Left ventricle myocardium superior (tissue), 1 donor: ENCODE data around the gene ANKRD13C. TPM values are rescaled to one million over a fixed set of nuclear protein-coding genes. Genes with fewer than 3 reads are reported as not detected.

Source experiments
- ATAC-seq: fragments of 200-7000 bp; cut with Tn5 transposase; one replicate; pipeline ENCODE4 v1.9.1; 2020; ENCODE audit warnings: mild to moderate bottlenecking, moderate library complexity
- DNase-seq: peaks from one replicate; pipeline ENCODE4 v3.0.0-alpha.2; 2020
- intact Hi-C: fragments of 100-400 bp; cut with micrococcal nuclease; formaldehyde crosslinking; loops from one replicate; pipeline ENCODE4 v1.11.0; 2022
- total RNA-seq: library from RNA; stranded (reverse); fragmentation: NEBNext Ultra II Directional; extraction: Animal tissue kit (Norgen Biotek cat#: 25700); gene quantifications from one replicate; pipeline ENCODE4 v1.2.1, GENCODE V29; 2021
- donor health status: DM: no; HTN: yes; CAD: no; lungs with severe emphysema.

Gene ANKRD13C
- total RNA-seq, 1 donor from 2014 or later: 9.3 TPM

DNA sequence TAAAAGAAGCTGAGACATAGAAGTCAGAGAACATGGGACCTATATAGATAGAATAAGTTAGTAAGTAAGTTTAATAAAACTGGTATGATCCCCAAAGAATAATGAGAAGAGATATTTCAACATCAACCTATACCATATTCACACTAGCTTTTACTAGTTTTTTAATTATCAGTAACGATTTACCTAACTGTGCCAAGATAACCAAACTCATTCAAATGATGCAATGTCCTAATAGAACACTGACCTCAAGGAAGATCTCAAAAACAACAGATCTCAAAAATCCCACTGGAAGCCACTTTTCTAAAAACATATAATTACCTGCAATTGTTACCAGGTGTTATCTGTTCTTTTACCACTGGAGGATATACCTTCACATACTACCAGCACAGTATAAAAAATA lies 38.7 kb downstream of the ANKRD13C start:
- DNase-seq (no peak), ATAC-seq (no peak)
- intact Hi-C loops: no loop called here

DNA sequence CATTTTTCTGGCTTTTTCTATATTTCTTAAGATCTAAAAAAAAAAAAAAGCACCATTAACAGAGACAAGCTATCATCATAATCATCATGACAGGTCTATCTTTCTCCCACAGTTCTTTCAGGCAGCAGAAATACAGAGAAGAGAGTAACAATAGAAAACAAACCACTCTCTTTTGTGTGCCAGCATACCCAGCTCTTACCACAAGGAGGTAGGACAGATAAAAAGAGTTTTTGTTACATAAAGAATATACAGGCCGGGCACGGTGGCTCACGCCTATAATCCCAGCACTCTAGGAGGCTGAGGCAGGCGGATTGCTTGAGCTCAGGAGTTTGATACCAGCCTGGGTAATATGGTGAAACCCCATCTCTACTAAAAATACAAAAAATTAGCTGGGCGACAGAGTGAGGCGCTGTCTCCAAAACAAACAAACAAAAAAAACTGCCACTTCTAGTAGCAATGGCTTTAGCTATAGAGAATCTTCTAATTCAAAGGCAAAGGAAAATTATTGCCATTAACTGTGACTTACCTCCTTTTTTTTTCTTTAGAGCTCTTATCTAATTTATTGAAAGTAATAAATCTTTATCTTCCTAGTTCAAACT lies 39.7 kb downstream of the ANKRD13C start:
- intact Hi-C loops: no loop called here
- DNase-seq: no peak
- ATAC-seq: no peak

DNA sequence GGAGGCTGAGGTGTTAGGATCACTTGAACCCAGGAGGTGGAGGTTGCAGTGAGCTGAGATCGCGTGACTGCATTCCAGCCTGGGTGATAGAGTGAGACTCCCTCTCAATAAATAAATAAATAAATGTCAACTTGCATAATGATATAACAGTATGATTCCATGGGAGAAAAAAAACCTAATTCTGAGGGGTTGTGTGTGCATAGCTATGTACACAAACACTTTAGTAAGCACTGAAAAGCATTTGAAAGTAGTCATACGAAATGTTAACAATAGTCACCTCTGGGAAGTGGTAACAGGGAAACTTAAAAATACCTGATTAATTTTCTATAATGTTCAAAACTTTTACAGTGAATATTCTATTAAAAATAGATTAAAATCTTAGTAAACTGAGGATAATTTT lies 43.2 kb downstream of the ANKRD13C start:
- intact Hi-C loops: no loop called here

DNA sequence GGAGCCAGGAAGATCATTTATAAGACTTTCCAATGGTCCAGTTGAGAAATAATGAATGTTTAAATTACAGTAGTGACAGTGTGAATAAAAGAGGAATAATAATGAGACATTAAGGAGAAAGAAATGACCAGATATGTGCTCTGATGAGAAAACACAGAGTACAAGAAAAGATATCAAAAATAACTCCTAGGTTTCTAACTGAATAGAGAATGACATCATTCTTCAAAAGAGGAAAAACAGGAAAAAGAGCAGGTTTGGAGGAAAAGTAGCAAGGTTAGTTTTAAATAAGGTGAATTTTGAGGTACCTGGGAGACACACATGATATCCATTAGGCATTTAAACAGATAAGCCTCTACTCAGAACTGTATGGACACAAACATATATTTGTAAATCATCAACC lies 55.0 kb downstream of the ANKRD13C start:
- DNase-seq (no peak), ATAC-seq (no peak)
- intact Hi-C loops: no loop called here

More for the DNA sequence above, 43.2 kb downstream of the ANKRD13C start:
- ATAC-seq: no peak
- no peak for DNase-seq

DNA sequence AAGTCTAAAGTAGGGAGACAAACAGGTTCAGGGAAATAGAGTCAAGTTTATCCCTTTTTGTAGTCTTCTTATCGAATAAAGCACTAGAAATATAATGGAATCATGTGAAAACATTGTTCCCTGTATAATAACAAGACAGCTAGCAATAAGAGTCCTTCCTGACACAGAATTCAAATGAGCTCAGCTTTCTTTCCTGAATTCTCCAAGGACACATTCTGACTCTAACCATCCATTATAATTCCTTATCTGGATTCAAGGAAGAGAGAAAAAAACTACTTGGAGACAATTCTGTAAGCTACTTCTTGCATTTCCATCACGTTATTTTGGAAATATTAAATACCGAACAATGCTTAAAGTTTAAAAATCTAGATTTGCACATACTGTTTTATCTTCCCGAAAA lies 58.8 kb downstream of the ANKRD13C start:
- DNase-seq (no peak), ATAC-seq (no peak)
- intact Hi-C loops: no loop called here

DNA sequence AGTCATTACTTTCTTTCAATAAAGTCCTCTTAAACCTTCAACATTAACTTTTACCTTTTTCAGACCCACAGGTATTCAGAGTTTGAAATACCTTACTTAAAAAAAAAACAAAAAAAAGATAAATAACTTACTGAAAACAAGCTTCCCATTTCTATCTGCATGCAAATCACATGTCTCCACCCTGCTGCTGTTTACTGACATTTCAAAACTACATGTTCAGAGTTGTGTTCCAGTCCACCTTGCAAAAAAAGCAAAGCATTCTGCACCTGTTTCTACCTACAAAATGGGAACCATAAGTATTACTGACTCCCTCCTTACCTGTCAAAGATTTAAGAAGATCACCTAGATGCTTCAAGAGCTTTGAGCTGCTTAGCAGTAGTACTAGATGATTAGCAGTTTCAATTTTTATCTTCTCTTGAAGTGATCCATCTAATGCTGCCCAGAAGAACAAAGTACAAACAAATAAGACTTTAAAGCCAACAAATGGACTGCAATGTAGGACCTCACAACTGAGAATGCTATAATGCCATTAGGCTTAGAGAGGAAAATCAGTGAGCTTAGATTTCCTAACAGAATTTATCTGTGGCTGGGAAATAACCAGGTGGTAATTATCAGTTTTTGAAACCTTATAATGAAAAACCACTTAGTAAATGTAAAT lies 61.2 kb downstream of the ANKRD13C start:
- ATAC-seq (no peak), DNase-seq (no peak)
- intact Hi-C loops: no loop called here

DNA sequence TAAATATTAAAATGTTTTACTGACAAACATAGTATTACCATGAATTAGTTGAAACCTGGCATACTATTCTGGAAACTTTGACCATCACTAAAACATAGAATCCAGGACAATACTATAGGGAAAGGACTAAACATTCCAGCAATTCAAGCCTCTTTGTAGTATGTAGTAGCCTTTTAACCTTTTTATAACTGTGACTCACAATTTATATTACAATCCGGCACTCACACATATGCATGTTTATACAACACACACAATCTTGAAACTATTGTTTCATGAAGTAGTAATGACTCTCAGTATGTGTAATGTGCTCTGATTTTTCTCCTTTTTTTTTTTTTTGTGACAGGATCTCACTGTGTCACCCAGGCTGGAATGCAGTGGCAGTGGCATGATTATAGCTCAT lies 64.3 kb downstream of the ANKRD13C start:
- no peak for DNase-seq
- intact Hi-C loops: no loop called here
- ATAC-seq: no peak

DNA sequence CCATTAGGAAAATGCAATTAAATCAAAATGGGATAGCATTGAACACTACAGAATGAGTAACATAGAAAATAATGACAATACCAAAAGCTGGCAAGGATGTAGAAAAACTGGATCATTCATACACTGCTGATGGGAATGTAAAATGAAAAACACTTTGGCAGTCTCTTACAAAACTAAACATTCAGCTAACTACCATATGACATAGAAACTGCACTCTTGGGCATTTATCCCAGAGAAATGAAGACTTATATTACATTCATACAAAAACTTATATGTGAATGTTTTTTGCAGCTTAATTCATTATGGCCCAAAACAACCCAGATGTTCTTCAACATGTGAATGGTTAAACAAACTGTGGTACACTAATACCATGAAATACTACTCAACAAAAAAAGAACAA lies 66.4 kb downstream of the ANKRD13C start:
- intact Hi-C loops: no loop called here
- DNase-seq: no peak
- no peak for ATAC-seq

DNA sequence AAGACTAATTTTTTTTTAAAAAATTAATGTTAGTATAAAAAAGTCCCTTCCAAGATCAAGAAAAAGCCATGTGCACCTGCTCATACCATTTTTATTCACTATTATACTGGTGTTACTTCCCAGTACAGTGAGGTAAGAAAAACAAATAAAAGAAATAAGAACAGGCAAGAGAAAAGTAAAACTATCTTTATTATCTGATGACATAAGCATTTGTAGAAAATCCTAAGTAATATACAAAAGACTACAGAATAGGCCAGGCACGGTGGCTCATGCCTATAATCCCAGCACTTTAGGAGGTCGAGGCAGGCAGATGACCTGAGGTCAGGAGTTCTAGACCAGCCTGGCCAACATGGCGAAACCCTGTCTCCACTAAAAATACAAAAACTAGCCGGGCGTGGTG lies 68.1 kb downstream of the ANKRD13C start:
- DNase-seq: no peak
- no peak for ATAC-seq
- intact Hi-C loops: no loop called here

DNA sequence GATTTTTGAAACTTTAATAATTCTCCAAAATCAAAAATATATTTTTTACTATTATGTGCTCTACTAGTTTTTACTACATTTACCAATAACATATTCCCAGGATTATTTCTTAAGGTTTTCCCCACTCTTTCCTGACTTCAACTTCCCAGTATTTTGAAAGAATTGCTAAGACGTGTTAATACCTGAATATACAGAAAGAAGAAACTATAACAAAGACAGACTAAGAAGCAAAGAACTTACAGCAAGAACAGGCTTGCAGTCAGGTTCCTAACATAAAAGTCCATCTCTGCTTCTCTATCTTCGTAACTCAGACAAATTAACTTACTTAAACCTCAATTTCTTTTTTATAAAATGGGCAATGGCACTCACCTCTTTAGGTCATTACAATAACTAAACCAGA lies 70.2 kb downstream of the ANKRD13C start:
- ATAC-seq (no peak), DNase-seq (no peak)
- intact Hi-C loops: no loop called here

DNA sequence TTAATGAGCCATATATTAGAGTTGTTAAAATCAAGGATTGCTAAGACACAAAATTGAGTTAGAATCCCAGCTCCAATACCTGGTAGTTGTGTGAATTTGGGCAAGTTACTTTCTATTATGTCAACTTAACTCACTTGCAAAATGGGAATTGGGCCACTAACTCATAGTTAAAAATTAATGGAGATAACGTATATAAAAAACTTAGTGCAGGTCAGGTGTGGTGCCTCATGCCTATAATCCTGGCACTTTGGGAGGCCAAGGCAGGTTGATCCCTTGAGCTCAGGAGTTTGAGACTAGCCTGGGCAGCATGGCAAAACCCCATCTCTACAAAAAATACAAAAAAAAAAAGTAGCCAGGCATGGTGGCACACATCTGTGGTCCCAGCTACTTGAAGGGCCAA lies 75.8 kb downstream of the ANKRD13C start:
- ATAC-seq (no peak), DNase-seq (no peak)
- intact Hi-C loops: no loop called here

DNA sequence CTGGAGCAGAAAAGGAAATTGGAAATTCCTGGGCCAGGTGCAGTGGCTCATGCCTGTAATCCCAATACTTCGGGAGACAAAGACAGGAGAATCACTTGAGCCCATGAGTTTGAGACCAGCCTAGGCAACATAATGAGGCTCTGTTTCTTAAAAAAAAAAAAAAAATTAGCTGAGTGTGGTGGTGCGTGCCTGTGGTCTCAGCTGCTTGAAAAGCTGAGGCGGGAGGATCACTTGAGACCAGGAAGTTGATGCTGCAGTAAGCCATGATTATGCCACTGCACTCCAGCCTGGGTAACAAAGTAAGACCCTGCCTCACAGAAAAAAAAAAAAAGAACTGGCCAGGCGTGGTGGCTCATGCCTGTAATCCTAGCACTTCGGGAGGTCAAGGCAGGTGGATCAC lies 76.6 kb downstream of the ANKRD13C start:
- ATAC-seq: no peak
- intact Hi-C loops: no loop called here

DNA sequence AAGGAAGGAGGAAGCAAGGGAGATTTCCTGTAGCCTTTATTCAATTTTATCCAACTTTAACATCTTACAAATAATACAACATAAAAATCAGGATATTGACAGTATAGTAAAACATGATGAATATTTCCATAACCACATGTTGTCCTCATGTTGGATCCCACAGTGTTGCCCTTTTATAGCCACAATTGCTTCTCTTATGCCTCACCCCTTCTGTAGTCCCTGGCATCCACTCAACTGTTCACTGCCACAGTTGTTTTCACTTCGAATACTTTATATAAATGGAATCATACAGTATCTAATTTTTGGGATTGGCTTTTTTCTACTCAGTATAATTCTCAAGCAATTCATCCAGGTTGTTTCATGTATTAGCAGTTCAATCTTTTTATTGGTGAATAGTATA lies 88.6 kb downstream of the ANKRD13C start:
- ATAC-seq: no peak
- no peak for DNase-seq
- intact Hi-C loops: no loop called here

More for the DNA sequence above, 76.6 kb downstream of the ANKRD13C start:
- DNase-seq: no peak

DNA sequence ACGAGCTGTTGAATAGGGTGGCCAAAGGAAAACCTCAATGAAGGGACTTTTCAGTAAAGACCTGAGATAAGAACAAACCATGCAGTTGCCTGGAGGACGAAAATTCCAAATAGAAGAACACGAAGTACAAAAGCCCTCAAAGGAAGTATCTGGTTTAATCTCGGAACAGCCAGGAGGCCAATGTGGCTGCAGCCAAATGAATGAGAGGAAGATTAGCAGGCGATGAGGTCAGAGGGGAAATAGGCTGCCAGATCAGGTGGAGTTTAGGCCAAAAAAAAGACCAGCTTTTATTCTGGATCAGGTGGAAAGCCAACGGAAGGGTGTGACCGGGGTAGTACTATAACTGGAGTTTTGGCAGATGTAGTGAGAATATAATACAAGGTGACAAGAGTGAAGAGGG lies 89.7 kb downstream of the ANKRD13C start:
- intact Hi-C loops: no loop called here
- DNase-seq (no peak), ATAC-seq (peak; percentile 90)

DNA sequence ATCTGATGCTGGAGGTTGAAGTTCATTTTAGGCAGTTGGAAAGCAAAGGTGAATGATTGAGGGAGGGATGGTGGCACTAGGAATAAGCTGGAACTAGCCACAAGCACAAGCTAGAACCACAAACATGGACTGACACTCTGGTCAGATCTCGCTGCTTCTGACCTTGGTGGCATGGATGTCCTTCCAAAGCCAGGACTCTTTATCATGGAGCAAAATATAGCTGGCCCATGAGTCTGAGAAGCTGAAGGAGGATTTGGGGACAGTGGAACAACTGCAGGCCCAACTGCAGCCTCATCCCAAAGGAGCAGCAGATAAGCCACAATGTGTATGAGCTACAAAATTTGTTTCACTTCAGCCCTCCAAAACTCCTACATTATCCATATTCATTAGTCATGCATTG lies 97.9 kb downstream of the ANKRD13C start:
- peak; percentile 81 for ATAC-seq
- no peak for DNase-seq
- intact Hi-C loops: no loop called here

DNA sequence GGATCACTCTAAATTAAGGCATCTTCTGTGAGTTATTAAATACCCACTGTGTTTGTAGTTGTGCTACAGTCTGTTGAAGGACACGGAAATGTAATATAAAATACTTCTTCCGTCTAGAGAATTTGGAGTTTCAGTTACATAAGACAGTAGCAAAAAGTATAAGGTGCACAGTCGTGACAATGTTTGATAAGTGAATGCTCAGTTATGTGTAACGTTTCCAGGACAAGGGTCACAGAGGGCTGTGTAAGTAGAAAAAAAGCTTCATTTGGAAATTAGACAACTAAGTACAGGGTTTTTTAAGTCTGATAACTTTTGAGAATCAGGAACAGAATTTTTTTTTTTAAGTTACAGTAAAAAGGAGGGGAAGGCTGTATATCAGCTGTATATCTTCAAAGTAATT lies 105.8 kb downstream of the ANKRD13C start:
- intact Hi-C loops: no loop called here
- no peak for DNase-seq
- ATAC-seq: no peak

DNA sequence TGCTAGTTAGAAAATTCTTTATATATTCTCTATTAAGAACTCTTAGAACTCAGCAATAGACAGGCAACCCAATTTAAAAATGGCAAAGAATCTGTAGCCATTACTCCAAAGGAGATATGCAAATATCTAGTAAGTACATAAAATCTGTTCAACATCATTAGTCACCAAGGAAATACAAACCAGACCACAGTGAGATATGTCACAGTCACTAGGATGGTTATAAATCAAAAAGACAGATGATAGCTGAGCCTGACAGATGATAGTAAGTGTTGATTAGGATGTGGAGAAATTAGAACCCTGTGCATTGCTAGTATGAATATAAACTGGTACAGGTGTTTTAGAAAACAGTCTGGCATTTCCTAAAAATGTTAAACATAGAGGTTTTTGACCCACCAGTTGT lies 106.8 kb downstream of the ANKRD13C start:
- intact Hi-C loops: no loop called here
- no peak for DNase-seq
- no peak for ATAC-seq

DNA sequence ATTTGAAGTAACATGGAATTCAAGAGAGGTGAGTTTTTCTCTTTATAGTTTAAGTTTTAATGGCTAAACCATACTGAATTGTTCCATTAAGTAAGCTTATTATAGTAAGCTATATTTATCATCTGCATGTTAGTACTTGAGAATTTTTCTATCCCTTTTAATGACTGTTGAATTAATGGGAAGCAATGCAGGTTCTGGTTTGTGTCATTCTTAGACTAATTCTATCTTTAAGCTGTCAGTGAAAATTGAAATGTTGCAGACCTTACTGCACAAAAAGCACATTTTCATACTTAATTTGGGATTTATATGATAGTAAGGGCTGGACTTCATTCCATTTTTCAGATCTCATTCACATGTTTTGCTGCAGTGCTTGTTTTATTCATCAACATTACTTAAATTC lies 107.4 kb downstream of the ANKRD13C start:
- intact Hi-C loops: no loop called here
- ATAC-seq (no peak), DNase-seq (no peak)

DNA sequence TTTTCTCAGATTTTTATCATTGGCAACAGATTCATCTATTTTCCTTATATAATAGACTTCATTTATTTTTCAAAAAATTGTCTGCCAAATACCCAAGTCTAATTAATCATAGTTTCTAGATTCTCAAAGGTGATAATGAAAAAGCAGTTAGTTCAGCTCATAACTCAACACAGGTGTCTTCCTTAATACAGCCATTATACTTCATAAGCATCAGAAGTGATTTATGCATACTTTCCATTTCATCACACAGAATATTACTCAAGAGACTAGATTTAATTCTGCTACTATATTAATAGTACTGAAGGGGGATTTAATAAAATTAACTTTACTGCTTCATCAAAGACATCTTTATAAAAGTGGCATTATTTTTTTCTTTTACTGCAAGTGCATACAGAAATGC lies 114.6 kb downstream of the ANKRD13C start:
- DNase-seq (no peak), ATAC-seq (no peak)
- intact Hi-C loops: no loop called here

DNA sequence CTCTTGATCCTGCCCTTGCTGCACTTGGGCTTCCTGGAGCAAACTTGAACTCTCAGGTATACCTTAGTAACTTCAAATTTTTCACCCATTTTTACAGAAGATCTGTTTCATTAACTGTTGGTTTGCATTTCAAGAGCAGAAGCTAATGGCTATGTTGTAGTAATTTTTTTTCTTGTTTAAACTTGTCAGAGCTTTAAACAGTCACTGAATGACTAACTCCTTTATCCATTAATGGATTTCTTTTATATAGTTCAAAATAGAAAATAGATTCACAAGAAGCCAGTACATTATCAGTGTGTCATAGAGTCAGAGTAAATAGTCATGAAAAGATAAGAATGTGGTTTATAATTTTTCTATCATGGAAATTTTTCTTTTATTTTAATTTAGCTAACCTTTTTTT lies 119.8 kb downstream of the ANKRD13C start:
- DNase-seq (no peak), ATAC-seq (no peak)
- intact Hi-C loops: no loop called here

DNA sequence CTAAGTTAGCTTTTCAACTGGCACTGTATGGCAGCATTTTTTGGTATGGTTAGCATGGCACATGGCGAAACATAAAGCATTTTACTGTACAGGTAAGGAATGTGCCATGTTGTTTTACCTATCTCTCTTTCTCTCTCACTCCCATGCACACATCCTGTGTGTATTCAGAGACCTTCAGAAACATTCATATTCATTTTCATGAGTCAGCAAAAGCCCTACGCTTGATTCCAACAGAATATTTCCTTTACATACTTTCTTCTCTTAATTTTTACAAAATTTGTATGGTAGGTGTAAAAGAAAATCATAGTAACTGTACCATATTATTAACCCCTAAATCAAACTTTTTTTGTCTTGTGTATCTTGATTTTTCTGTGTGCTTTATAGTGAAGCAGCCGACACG lies 123.0 kb downstream of the ANKRD13C start:
- ATAC-seq (no peak), DNase-seq (no peak)
- intact Hi-C loops: no loop called here

DNA sequence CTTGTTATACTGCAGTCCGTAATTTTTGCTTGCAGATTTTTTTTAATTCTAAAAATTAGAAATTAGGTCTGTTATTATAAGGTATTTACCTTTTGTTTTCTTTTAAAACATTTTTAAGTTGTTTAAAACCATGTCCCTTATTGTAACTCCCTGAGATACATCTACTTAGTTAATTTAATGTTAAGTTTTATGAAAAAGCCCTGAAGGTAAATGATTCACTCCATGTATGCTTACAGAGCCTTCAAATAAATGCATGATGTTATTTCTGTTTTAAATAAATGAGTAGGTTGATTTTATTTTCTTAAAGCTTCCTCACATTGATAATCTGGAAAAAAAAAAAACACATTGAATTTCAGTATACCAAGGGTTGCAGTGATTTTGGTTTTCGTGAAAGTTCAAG lies 125.9 kb downstream of the ANKRD13C start:
- intact Hi-C loops: no loop called here
- no peak for DNase-seq
- ATAC-seq: no peak
